ENCODE data around the gene SIPA1L3.

- no peak for TF ChIP-seq CTCF (IDR thresholded peaks at IDR 0.05; ENCODE audit: poor library complexity)
- no peak for TF ChIP-seq EZH2 (IDR thresholded peaks at IDR 0.05; ENCODE audit: borderline replicate concordance)
Observed at GRCh38 chr19:38055655-38056521, 148.9 kb downstream of the SIPA1L3 start.
